Stimulated activated CD8-positive, alpha-beta memory T cell treated with anti-CD3 and anti-CD28 coated beads, Interleukin-15, amount 100 ng/mL, for 4 hours (primary cell): ENCODE results near the gene MPO.

Experiments used
- DNase-seq, 2 donors: peaks; one replicate each; pipeline ENCODE4 v3.0.0-alpha.2; 2020; ENCODE audit warnings: low read depth in 2 of 2

The MPO gene

GRCh38 chr17:58279736-58280479, 827 bp downstream of the MPO start:
- no peak for DNase-seq

DNA sequence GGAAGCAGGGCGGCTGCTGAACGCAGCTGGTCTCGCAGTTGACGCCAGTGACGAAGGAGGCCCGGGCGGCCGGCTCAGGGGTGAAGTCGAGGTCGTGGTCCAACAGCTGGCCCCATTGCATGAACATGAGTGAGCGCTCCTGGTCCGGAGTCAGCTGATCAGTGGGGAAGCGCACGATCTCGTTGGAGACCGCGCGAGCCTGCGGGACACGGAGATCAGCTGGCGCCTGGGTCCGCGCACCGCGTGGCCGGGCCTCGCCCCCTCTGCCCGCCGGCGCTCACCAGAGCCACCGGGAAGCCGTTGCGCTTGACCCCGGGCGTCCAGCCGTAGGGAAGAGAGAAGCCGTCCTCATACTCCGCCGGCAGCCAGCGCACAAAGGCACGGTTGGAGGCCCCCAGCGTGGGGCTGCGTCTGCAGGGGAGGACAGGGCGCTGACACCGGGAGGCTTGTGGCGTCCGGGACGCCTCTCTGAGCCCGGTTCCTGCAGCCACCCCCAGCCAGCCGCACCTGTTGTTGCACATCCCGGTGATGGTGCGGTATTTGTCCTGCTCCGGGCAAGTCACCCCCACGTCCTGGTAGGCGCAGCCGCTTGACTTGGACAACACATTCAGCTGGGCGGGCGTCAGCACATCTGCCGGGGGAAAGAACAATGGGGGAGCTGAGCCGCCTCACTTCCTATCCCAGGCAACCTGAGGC, 1.6 kb downstream of the MPO start:
- no peak for DNase-seq

DNA sequence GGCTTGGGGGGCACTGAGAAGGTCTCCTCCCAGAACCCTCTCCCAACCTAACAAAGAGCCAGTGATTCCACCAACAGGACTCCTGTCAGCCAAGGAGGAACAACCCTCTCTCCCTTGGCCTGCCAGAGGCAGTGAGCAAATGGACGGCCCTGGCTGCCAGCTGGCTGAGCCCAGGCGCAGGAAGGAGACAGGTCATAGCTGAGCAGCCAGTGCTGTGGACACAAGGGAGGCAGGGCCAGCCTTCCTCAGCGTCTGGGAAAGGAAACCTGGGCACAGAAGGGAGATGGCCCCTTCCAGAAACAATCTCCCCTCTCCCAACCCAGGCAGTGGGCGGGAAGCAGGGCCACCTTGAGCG, 2.1 kb downstream of the MPO start:
- no peak for DNase-seq

DNA sequence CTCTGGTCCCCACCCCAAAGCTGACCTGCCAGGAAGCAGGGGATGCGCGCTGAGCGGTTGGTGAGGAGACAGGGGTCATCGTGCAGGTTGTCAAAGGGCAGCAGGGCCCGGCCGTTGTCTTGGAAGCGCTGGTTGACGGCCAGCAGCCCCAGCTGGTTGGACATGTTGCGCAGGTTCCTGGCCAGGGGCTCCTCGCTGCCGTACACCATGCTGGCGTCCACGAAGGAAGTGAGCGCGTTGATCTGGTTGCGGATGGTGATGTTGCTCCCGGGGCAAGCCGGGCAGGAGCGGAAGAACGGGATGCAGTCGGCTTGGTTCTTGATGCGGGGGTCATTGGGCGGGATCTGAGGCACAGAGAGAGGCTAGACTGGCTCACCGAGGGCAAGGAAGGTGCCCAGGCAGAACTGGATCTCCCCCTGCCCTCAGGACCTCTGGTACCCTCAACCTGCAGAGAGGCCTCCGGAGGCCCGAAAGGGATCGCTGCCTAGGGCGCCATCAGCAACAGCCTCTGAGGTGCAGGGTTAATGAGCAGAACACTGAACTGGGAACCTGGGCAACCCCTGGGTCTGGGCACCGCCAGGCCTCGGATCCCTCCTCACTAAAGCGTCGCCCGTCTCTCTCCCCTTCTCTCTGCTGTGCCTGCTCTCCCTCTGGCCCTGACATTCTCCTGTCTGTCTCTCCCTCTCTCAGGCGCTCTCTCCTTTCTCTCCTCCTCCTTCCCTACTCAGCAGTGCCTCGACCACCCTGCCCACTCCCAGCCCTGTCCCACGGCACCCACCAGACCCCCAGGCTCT, 2.7 kb downstream of the MPO start:
- no peak for DNase-seq

GRCh38 chr17:58277107-58277801, 3.5 kb downstream of the MPO start:
- DNase-seq, result no peak

DNA sequence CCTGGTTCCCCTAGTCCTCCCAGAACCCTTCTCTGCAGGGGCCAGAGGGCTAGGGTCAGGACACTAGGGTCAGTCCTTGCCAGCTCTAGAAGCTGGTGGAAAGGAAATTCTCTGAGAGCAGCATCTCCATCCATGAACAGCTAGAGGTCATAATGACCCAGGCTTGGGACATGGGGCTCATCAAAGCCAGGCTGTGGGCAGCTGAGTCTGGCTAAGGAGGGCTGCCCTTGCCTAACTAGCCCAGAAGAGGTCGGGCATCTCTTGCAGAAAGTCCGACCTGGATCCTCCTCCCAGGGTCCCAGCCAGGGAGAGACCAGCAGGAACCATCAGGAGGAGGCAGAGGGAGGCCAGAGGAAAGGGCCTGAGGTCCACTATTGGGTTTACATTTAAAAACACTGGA, 4.3 kb downstream of the MPO start:
- no peak for DNase-seq

DNA sequence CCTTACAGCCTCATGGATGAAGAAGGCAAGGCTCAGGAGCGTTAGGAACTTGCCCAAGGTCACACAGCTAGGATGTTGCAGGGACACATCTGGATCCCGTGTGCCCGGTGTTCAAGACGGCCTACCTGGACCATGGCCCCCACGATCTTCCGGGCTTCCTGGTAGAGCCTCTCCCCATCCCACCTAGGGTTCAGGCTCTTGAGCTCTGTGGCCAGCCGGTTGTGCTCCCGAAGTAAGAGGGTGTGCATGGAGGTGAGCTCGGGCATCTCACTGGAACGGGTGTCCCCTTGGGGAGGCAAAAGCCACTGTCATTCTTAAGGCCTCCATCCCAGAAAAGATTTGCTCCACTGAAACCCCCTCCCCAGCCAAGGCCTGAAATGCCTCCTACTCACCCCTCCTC, 5.3 kb downstream of the MPO start:
- DNase-seq, result no peak

GRCh38 chr17:58273453-58274104, 7.2 kb downstream of the MPO start:
- DNase-seq, result no peak

- no peak for DNase-seq
Measured at GRCh38 chr17:58272367-58273280, 8.1 kb downstream of the MPO start.

- DNase-seq, result no peak
Measured at GRCh38 chr17:58271216-58271931, 9.4 kb downstream of the MPO start.

DNA sequence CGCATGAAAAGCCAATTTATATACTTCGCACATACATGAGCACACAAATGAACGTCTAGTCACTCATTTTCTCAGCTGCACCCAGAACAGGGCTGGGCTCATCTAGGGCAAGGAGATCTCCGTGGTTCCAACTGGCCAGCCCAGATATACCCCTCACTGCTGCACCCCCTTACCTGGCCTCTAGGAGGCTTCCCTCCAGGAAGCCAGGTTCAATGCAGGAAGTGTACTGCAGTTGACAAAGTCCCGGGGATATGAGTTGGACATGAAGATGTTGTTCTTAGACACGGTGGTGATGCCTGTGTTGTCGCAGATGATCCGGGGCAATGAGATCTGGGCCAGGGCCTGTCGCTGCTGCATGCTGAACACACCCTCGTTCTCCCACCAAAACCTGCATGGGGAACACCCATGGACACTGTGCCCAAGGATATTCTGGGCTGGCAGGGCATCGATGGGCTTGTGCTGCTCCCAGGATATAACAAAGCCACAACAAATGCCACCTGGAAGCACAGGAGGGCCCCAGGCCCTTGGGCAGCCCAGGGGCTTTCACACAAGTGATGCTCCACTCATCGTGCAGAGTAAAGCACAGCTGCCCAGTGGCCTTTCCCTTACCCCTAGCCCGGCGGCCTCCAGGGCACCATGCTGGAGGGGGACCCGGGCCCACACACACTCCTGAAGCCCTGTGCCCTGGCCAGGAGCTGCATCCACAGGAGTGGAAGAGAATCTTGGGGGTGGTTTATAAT, 10.1 kb downstream of the MPO start:
- no peak for DNase-seq

DNA sequence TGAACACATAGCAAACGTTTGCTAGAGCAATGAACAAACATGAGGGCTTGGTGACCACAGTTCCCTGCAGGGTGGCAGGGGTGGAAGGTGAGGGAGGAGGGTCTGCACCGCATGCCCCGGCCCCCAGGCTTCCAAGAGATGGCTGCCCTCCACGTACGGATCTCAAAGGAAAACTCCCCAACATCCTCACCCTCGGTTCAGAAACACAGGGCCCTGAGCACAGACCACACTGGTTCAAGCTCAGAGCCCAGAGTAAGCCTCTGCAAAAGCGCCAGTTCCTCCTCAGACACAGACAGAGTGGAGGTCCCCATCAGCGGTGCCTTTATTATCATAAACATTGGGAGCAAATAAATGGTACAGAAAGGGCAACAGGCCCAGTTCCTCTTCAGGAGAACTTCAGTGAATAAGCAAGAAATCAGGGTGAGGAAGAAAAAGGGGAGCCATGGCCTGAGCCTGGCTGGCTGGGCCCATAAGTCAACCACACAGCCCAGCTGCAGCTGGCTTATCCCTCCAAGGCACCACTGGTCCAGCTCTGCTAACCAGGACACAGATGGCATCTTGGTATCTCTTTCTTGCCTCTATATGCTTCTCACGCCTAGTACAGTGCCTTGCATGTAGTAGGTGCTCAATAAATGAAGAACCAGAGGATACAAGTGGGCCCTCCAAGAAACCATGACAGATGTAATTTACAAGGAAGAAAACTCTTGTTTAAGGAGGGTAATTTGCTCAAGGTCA, 11.0 kb downstream of the MPO start:
- DNase-seq, result no peak

DNA sequence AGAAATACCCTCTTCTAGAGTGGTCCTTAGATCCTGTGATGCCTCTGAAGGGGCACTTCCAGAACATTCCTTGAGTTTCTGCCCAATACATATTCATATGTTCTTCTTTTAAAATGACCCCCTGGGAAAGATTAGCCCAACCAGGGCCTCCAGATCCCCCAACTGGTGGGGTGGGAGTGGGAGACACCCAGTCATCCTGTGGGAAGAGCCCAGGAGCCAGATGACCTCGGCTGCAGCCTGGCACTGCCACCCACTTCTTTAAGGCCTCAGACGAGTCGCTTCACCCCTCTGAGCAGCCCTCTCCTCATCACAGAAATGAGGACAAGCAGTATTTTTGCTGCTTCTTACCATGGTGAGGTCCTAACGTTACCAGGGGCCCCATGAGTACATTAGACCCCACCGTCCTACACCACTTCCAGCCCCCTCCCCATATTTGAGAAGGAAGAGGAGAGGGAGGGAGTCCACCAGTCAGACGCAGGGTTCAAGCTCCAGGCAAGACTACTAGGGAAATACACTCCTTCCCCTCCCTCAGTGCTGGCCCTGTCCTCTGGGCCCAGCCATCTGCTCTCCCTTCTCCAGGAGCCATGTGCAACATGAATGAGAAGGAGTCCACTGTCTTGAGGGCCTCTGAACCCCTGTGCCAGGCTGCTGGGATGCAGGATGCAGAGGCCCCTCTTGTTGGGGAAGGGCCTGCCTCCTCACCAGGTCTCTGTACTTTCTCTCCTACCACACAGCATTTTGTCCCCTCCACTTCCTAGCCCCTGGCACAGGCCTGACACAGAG, 11.8 kb downstream of the MPO start:
- DNase-seq, result no peak

GRCh38 chr17:58268326-58268725, 12.4 kb downstream of the MPO start:
- no peak for DNase-seq

- no peak for DNase-seq
Measured at GRCh38 chr17:58267347-58268324, 13.1 kb downstream of the MPO start.
